HCT116 (cell line): ENCODE measurements around the gene HOXD9.

ENCODE experiments used
- CEBPB ChIP-seq: IDR thresholded peaks from 2 replicates; pipeline ENCODE4 v1.6.1; 2012; ENCODE audit warnings: low read depth
- EZH2 ChIP-seq: fragments of 200-600 bp; sonication (generic); IDR thresholded peaks from 2 replicates; pipeline ENCODE4 v1.6.1; 2017; ENCODE audit warnings: antibody characterized with exemption, mixed run types
- EZH2phosphoT487 ChIP-seq: fragments of 200-600 bp; IDR thresholded peaks from 2 replicates; pipeline ENCODE4 v1.6.1; 2018; ENCODE audit warnings: antibody characterized with exemption, borderline replicate concordance
- POLR2A ChIP-seq: IDR thresholded peaks from 2 replicates; pipeline ENCODE4 v1.7.0; 2011; ENCODE audit warnings: borderline replicate concordance; ENCODE audit not compliant: insufficient read depth, insufficient read length; ENCODE audit errors: extremely low read depth
- ZNF274 ChIP-seq: fragments of 200-500 bp; sonication (Bioruptor generic); IDR thresholded peaks from 2 replicates; pipeline ENCODE4 v1.6.1; 2014; ENCODE audit warnings: mild to moderate bottlenecking, low read depth, low read length, inconsistent platforms
- TF ChIP-seq, protein P1 (sequence below), 3 experiments: fragments of 200-600 bp in 1 of 3; sonication (generic) in 1 of 3; IDR thresholded peaks in 2 of 3; conservative IDR thresholded peaks in 1 of 3; 2 replicates each; pipeline ENCODE4 v1.5.1; 2012 to 2017; ENCODE audit warnings: low read depth in 2 of 3, low read length in 2 of 3, antibody characterized with exemption in 1 of 3, borderline replicate concordance in 1 of 3, control low read depth in 1 of 3, mild to moderate bottlenecking in 1 of 3, mixed read lengths in 1 of 3, mixed run types in 1 of 3, moderate library complexity in 1 of 3; ENCODE audit not compliant: insufficient read depth in 1 of 3

DNA sequence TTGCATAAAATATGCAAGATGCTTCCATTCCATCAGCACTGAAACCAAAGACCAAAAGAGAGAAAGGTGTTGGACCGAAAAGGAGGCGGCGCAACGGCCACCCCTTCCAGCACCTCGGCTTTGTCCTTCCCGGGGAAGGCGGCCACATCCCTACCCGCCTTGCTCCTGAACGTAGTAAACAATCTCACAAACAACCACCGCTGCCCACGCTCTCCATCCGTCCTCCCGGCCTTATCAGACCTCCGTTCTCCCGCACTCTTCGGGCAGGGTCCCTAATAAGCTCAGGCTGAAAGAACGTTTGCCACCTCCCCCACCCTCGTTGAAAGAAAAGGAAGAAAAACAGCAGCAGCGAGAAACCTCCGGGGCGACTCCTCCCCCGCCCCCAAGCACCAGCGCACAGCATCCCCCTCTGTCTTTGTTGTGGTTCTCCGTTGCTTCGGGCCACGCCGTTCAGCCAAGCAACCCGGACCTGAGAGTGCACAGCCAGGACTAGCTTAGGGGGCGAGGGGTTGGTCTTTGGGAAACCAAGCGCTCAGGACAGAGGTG is 43.2 kb upstream of the HOXD9 start:
- TF ChIP-seq EZH2 (no peak), CEBPB (no peak), ZNF274 (no peak), POLR2A (no peak), EZH2phosphoT487 (no peak)
- TF ChIP-seq, protein P1, sequence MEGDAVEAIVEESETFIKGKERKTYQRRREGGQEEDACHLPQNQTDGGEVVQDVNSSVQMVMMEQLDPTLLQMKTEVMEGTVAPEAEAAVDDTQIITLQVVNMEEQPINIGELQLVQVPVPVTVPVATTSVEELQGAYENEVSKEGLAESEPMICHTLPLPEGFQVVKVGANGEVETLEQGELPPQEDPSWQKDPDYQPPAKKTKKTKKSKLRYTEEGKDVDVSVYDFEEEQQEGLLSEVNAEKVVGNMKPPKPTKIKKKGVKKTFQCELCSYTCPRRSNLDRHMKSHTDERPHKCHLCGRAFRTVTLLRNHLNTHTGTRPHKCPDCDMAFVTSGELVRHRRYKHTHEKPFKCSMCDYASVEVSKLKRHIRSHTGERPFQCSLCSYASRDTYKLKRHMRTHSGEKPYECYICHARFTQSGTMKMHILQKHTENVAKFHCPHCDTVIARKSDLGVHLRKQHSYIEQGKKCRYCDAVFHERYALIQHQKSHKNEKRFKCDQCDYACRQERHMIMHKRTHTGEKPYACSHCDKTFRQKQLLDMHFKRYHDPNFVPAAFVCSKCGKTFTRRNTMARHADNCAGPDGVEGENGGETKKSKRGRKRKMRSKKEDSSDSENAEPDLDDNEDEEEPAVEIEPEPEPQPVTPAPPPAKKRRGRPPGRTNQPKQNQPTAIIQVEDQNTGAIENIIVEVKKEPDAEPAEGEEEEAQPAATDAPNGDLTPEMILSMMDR (IDR thresholded peaks at IDR 0.05 in 2 of 3, conservative IDR thresholded peaks at IDR 0.05 in 1 of 3; ENCODE audit: borderline replicate concordance in 1 of 3, insufficient read depth in 1 of 3, low read depth in 2 of 3, low read length in 2 of 3) = no peak
